PC-3 (cell line): ENCODE measurements around the gene DAPK1. TPM values are rescaled to one million over a fixed set of nuclear protein-coding genes. Genes with fewer than 3 reads are reported as not detected.

Source experiments
- ATAC-seq: fragments of 200-7000 bp; cut with Tn5 transposase; 2 replicates; pipeline ENCODE4 v1.9.1; 2020; ENCODE audit warnings: mild to moderate bottlenecking, moderate library complexity
- BruUV-seq: library from RNA; stranded (reverse); fragments of 400-500 nt; replicated peaks from 2 replicates; lab custom pipeline; 2021; lab: Mats Ljungman, UMichigan
- CTCF ChIA-PET: fragments of 300-600 bp; sonication (Branson Sonifier 250); formaldehyde crosslinking; loops from one replicate; lab custom pipeline; 2022; ENCODE audit warnings: antibody characterized with exemption; lab: Charles Lee
- POLR2A ChIA-PET: fragments of 300-600 bp; sonication (Branson Sonifier 250); formaldehyde crosslinking; loops from one replicate; lab custom pipeline; 2022; ENCODE audit warnings: antibody characterized with exemption; ENCODE audit not compliant: unreplicated experiment; lab: Charles Lee
- DNase-seq: peaks from one replicate; pipeline ENCODE4 v3.0.0-alpha.2; 2015
- H2AFZ ChIP-seq: fragments of 300-600 bp; sonication (generic); 2 replicates; pipeline ENCODE4 v1.6.0; 2016; ENCODE audit warnings: antibody characterized with exemption, low read length
- H3F3A ChIP-seq: fragments of 300-600 bp; sonication (generic); one replicate; pipeline ENCODE4 v1.6.0; 2017; ENCODE audit warnings: antibody characterized with exemption, low read length, control low read depth, mild to moderate bottlenecking; ENCODE audit not compliant: unreplicated experiment
- H3K27ac ChIP-seq: fragments of 300-600 bp; sonication (generic); 2 replicates; pipeline ENCODE4 v1.5.1; 2016; ENCODE audit warnings: mild to moderate bottlenecking, low read length
- H3K27me3 ChIP-seq: fragments of 300-600 bp; sonication (generic); 2 replicates; pipeline ENCODE4 v1.6.1; 2016; ENCODE audit warnings: low read length, mixed read lengths
- H3K36me3 ChIP-seq: fragments of 300-600 bp; sonication (generic); 2 replicates; pipeline ENCODE4 v1.6.1; 2016; ENCODE audit warnings: low read depth, mixed run types, low read length, mixed read lengths
- H3K4me1 ChIP-seq: fragments of 300-600 bp; sonication (generic); 2 replicates; pipeline ENCODE4 v1.5.1; 2016; ENCODE audit warnings: low read length; ENCODE audit not compliant: insufficient read depth
- H3K4me2 ChIP-seq: fragments of 300-600 bp; sonication (generic); 2 replicates; pipeline ENCODE4 v1.6.0; 2016; ENCODE audit warnings: low read length
- H3K4me3 ChIP-seq: fragments of 300-600 bp; sonication (generic); 2 replicates; pipeline ENCODE4 v1.5.1; 2016; ENCODE audit warnings: mild to moderate bottlenecking, low read length, mixed read lengths
- H3K79me2 ChIP-seq: fragments of 300-600 bp; sonication (generic); 2 replicates; pipeline ENCODE4 v1.6.1; 2017; ENCODE audit warnings: low read length, mixed read lengths
- H3K9ac ChIP-seq: fragments of 300-600 bp; sonication (generic); 2 replicates; pipeline ENCODE4 v1.6.0; 2016; ENCODE audit warnings: mild to moderate bottlenecking, low read length
- H3K9me2 ChIP-seq: fragments of 300-600 bp; sonication (generic); replicated peaks from 2 replicates; pipeline ENCODE4 v1.6.1; 2016; ENCODE audit warnings: mixed run types, low read length, mixed read lengths
- H3K9me3 ChIP-seq: fragments of 300-600 bp; sonication (generic); 2 replicates; pipeline ENCODE4 v1.6.1; 2016; ENCODE audit warnings: low read length, mixed read lengths
- H4K20me1 ChIP-seq: fragments of 300-600 bp; sonication (generic); 2 replicates; pipeline ENCODE4 v1.6.1; 2016; ENCODE audit warnings: low read length, mixed read lengths
- EZH2 ChIP-seq: fragments of 300-600 bp; sonication (generic); IDR thresholded peaks from one replicate; pipeline ENCODE4 v1.6.1; 2017; ENCODE audit warnings: antibody characterized with exemption, mild to moderate bottlenecking, low read length; ENCODE audit not compliant: unreplicated experiment
- EZH2phosphoT487 ChIP-seq: fragments of 300-600 bp; sonication (generic); IDR thresholded peaks from 2 replicates; pipeline ENCODE4 v1.6.1; 2018; ENCODE audit warnings: mild to moderate bottlenecking, antibody characterized with exemption, low read length, borderline replicate concordance
- intact Hi-C: fragments of 100-400 bp; cut with micrococcal nuclease; formaldehyde crosslinking; loops from 2 replicates; pipeline ENCODE4 v1.9.0; 2023
- total RNA-seq: library from RNA; depleted of rRNA; stranded (reverse); fragments of >200 nt; gene quantifications from 2 replicates; pipeline ENCODE4 v1.2.3, GENCODE V29; 2014
- TF ChIP-seq, protein P1 (sequence below): fragments of 300-600 bp; sonication (generic); conservative IDR thresholded peaks from 2 replicates; pipeline ENCODE4 v1.5.1; 2017; ENCODE audit warnings: antibody characterized with exemption, low read depth, mild to moderate bottlenecking, low read length

Gene DAPK1
- total RNA-seq, 1 experiment from 2014 or later = not detected

GRCh38 chr9:87579781-87580541 lies 82.3 kb downstream of the DAPK1 start:
- no TSS peak for BruUV-seq
- POLR2A ChIA-PET = no interaction called here
- Histone ChIP-seq H3K9me2 (no peaks in the 10 kb centered on the region), H3K4me3 (no peak overlapping the region), H3K79me2 (no peaks in the 10 kb centered on the region), H3K9ac (no peak overlapping the region), H4K20me1 (no peaks in the 10 kb centered on the region), H3F3A (no peaks in the 10 kb centered on the region), H2AFZ (no peak overlapping the region), H3K9me3 (no peaks in the 10 kb centered on the region), H3K27me3 (peaks cover 48% of the 10 kb centered on the region), H3K4me1 (no peaks in the 10 kb centered on the region), H3K27ac (no peak overlapping the region), H3K4me2 (no peak overlapping the region), H3K36me3 (no peaks in the 10 kb centered on the region)
- DNase-seq (no peak), ATAC-seq (no peak)
- CTCF ChIA-PET = no interaction called here
- TF ChIP-seq EZH2phosphoT487 (no peak), EZH2 (no peak)
- TF ChIP-seq, protein P1, sequence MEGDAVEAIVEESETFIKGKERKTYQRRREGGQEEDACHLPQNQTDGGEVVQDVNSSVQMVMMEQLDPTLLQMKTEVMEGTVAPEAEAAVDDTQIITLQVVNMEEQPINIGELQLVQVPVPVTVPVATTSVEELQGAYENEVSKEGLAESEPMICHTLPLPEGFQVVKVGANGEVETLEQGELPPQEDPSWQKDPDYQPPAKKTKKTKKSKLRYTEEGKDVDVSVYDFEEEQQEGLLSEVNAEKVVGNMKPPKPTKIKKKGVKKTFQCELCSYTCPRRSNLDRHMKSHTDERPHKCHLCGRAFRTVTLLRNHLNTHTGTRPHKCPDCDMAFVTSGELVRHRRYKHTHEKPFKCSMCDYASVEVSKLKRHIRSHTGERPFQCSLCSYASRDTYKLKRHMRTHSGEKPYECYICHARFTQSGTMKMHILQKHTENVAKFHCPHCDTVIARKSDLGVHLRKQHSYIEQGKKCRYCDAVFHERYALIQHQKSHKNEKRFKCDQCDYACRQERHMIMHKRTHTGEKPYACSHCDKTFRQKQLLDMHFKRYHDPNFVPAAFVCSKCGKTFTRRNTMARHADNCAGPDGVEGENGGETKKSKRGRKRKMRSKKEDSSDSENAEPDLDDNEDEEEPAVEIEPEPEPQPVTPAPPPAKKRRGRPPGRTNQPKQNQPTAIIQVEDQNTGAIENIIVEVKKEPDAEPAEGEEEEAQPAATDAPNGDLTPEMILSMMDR = no peak
- intact Hi-C loops = no loop called here

DNA sequence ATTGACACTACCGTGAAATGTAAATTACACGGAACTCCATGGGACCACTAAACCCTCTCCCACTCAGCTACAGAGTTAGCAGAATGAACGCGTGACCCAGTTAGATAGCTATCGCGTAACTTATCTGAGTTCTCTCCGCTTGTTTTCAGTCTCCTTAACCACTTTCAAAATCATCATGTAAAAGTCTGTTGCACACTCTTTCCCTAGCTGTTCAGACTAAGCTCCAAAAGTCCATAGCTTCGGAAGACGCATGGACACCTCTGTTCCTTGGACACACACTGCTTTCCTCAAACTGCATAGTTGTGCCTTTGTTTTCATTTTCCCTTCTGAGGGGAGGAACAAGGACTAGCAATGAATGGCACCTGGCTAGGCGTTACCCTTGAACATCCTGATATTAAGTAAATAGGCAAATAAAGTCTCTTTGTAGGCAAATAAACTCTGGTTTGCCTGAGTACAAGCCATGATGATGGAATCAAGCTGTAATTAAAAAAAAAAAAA lies 83.3 kb downstream of the DAPK1 start:
- no peaks in the 10 kb centered on the region for H3K79me2 ChIP-seq
- peaks cover 44% of the 10 kb centered on the region for H3K27me3 ChIP-seq
- ATAC-seq (no peak), DNase-seq (no peak)
- no peak overlapping the region for H3K9ac ChIP-seq
- H3K4me3 ChIP-seq = no peak overlapping the region
- no peak overlapping the region for H2AFZ ChIP-seq
- no peak overlapping the region for H3K4me2 ChIP-seq
- no peaks in the 10 kb centered on the region for H3F3A ChIP-seq
- no TSS peak for BruUV-seq
- no peaks in the 10 kb centered on the region for H3K9me3 ChIP-seq
- H3K27ac ChIP-seq = no peak overlapping the region
- H4K20me1 ChIP-seq = no peaks in the 10 kb centered on the region
- ChIA-PET POLR2A (no interaction called here), CTCF (no interaction called here)
- intact Hi-C loops = no loop called here
- no peaks in the 10 kb centered on the region for H3K9me2 ChIP-seq
- H3K4me1 ChIP-seq = no peaks in the 10 kb centered on the region
- TF ChIP-seq EZH2phosphoT487 (no peak), EZH2 (no peak)
- TF ChIP-seq, protein P1 = no peak
- H3K36me3 ChIP-seq = no peaks in the 10 kb centered on the region

GRCh38 chr9:87581513-87581912 lies 83.8 kb downstream of the DAPK1 start:
- BruUV-seq = no TSS peak
- H3K27me3 ChIP-seq = peaks cover 40% of the 10 kb centered on the region
- H2AFZ ChIP-seq = no peak overlapping the region
- DNase-seq (no peak), ATAC-seq (no peak)
- H3K27ac ChIP-seq = no peak overlapping the region
- POLR2A ChIA-PET = no interaction called here
- H4K20me1 ChIP-seq = no peaks in the 10 kb centered on the region
- no peak overlapping the region for H3K4me3 ChIP-seq
- H3K36me3 ChIP-seq = no peaks in the 10 kb centered on the region
- no peak overlapping the region for H3K4me2 ChIP-seq
- no peaks in the 10 kb centered on the region for H3K9me2 ChIP-seq
- H3K4me1 ChIP-seq = no peaks in the 10 kb centered on the region
- TF ChIP-seq EZH2phosphoT487 (no peak), EZH2 (no peak)
- TF ChIP-seq, protein P1 = no peak
- no peaks in the 10 kb centered on the region for H3K79me2 ChIP-seq
- no peak overlapping the region for H3K9ac ChIP-seq
- H3F3A ChIP-seq = no peaks in the 10 kb centered on the region
- H3K9me3 ChIP-seq = no peaks in the 10 kb centered on the region
- CTCF ChIA-PET = no interaction called here
- intact Hi-C loops = no loop called here
